NCI-H2081 (cell line): ENCODE results near the gene RCCD1.

Experiments used
- DNase-seq, 2 experiments: peaks; one replicate each; lab custom pipeline; 2025; lab: John Stamatoyannopoulos, UW

The RCCD1 gene

GRCh38 chr15:90942354-90943120, 12.1 kb upstream of the RCCD1 start:
- DNase-seq: no peak

GRCh38 chr15:90945091-90945490, 9.6 kb upstream of the RCCD1 start:
- no peak for DNase-seq

GRCh38 chr15:90946538-90946937, 8.1 kb upstream of the RCCD1 start:
- no peak for DNase-seq

GRCh38 chr15:90946941-90947576, 7.6 kb upstream of the RCCD1 start:
- DNase-seq: no peak

- DNase-seq: no peak
Measured at GRCh38 chr15:90947577-90948357, 6.9 kb upstream of the RCCD1 start.

- no peak for DNase-seq
Measured at GRCh38 chr15:90948506-90948905, 6.2 kb upstream of the RCCD1 start.

- DNase-seq: no peak
Measured at GRCh38 chr15:90949979-90950675, 4.6 kb upstream of the RCCD1 start.

- DNase-seq: no peak
Measured at GRCh38 chr15:90950676-90951075, 4.0 kb upstream of the RCCD1 start.

- DNase-seq: no peak
Measured at GRCh38 chr15:90952901-90953677, 1.6 kb upstream of the RCCD1 start.

- DNase-seq: no peak
Measured at GRCh38 chr15:90953947-90954711, 555 bp upstream of the RCCD1 start.

- DNase-seq: peak; percentile 70 to 86
Measured at GRCh38 chr15:90955624-90956273, 1.1 kb downstream of the RCCD1 start.

GRCh38 chr15:90956274-90957030, 1.8 kb downstream of the RCCD1 start:
- peak; percentile 75 to 78 for DNase-seq

GRCh38 chr15:90957031-90957790, 2.5 kb downstream of the RCCD1 start:
- DNase-seq: peak in 1 of 2 experiments; percentile 30

- peak in 1 of 2 experiments; percentile 16 for DNase-seq
Measured at GRCh38 chr15:90957791-90958190, 3.1 kb downstream of the RCCD1 start.

- DNase-seq: no peak
Measured at GRCh38 chr15:90959028-90959595, 4.4 kb downstream of the RCCD1 start.

- no peak for DNase-seq
Measured at GRCh38 chr15:90959894-90960293, 5.2 kb downstream of the RCCD1 start.

GRCh38 chr15:90960298-90961091, 5.8 kb downstream of the RCCD1 start:
- no peak for DNase-seq
